ENCODE measurements around the gene ZSCAN22. TPM values are rescaled to one million over a fixed set of nuclear protein-coding genes. Genes with fewer than 3 reads are reported as not detected.

Gene ZSCAN22
- total RNA-seq, 1 experiment from 2014 or later = not detected

- Histone ChIP-seq H3K4me1 (replicated peaks; ENCODE audit: insufficient read depth) (peaks cover 6% of the 10 kb centered on the region), H4K20me1 (ENCODE audit: insufficient read depth) (no peaks in the 10 kb centered on the region), H3K27ac (no peak within 1 kb of the TSS), H2AFZ (peak within 1 kb of the TSS; percentile 94), H3K9me3 (ENCODE audit: insufficient read depth, low read depth) (no peaks in the 10 kb centered on the region), H3K36me3 (ENCODE audit: low read depth) (no peaks in the 10 kb centered on the region), H3K4me3 (peak within 1 kb of the TSS; percentile 94), H3K4me2 (peak within 1 kb of the TSS; percentile 97), H3K27me3 (ENCODE audit: insufficient read depth, low read depth) (no peaks in the 10 kb centered on the region), H3F3A (ENCODE audit: insufficient read depth, low read depth) (no peaks in the 10 kb centered on the region; the same call in 1 of the 2 replicates), H3K79me2 (ENCODE audit: low read depth) (peaks cover 18% of the 10 kb centered on the region), H3K9me2 (ENCODE audit: insufficient read depth) (no peaks in the 10 kb centered on the region)
- ChIA-PET CTCF (no interaction called here), POLR2A (ENCODE audit: unreplicated experiment) (interaction anchor here (0.5 to 1.0 kb wide), 5 partner anchors 22 to 559 kb away, joined by 3 to 20 read pairs (median 4); partner anchors contain the start of genes ZNF776 and ZSCAN22)
- no peak for TF ChIP-seq CTCF (conservative IDR thresholded peaks at IDR 0.05)
- TF ChIP-seq EZH2 (IDR thresholded peaks at IDR 0.05; ENCODE audit: low read depth) = no peak
- BruUV-seq (replicated peaks) = no TSS peak
- DNase-seq = peak; percentile 87 to 91
- intact Hi-C loops (cut with micrococcal nuclease; ENCODE audit: unreplicated experiment) = loop anchor here (1.0 to 2.0 kb wide), 3 partner anchors 22 to 746 kb away; partner anchors contain the start of genes ZNF550, ZNF8 and ZSCAN22
These were observed 21.5 kb upstream of the ZSCAN22 start, which contains the start of gene ERVK3-1 for GRCh38 chr19:58305065-58305931. Gene ERVK3-1 (plus strand): TSS chr19:58305377. CDS start chr19:58312169, 6,792 bp downstream.

GRCh38 chr19:58305932-58306323 lies 20.9 kb upstream of the ZSCAN22 start:
- Histone ChIP-seq H3K9me2 (ENCODE audit: insufficient read depth) (no peaks in the 10 kb centered on the region), H3F3A (ENCODE audit: insufficient read depth, low read depth) (no peaks in the 10 kb centered on the region; the same call in 1 of the 2 replicates), H3K79me2 (ENCODE audit: low read depth) (peaks cover 18% of the 10 kb centered on the region), H2AFZ (peak overlapping the region; percentile 94), H3K4me3 (peak overlapping the region; percentile 94), H3K4me2 (peak overlapping the region; percentile 97), H3K27ac (no peak overlapping the region), H3K36me3 (ENCODE audit: low read depth) (no peaks in the 10 kb centered on the region), H4K20me1 (ENCODE audit: insufficient read depth) (no peaks in the 10 kb centered on the region), H3K27me3 (ENCODE audit: insufficient read depth, low read depth) (no peaks in the 10 kb centered on the region), H3K4me1 (replicated peaks; ENCODE audit: insufficient read depth) (peaks cover 6% of the 10 kb centered on the region), H3K9me3 (ENCODE audit: insufficient read depth, low read depth) (no peaks in the 10 kb centered on the region)
- TF ChIP-seq EZH2 (IDR thresholded peaks at IDR 0.05; ENCODE audit: low read depth) = no peak
- no peak for TF ChIP-seq CTCF (conservative IDR thresholded peaks at IDR 0.05)
- ChIA-PET CTCF (no interaction called here), POLR2A (ENCODE audit: unreplicated experiment) (no interaction called here)
- intact Hi-C loops (cut with micrococcal nuclease; ENCODE audit: unreplicated experiment) = loop anchor here (1.0 to 2.0 kb wide), 3 partner anchors 21 to 747 kb away; partner anchors contain the start of genes ZNF550, ZNF8 and ZSCAN22
- DNase-seq = peak in 1 of 2 experiments; percentile 6
- BruUV-seq (replicated peaks) = no TSS peak

GRCh38 chr19:58307736-58308135 lies 19.1 kb upstream of the ZSCAN22 start:
- ChIA-PET POLR2A (ENCODE audit: unreplicated experiment) (no interaction called here), CTCF (no interaction called here)
- intact Hi-C loops (cut with micrococcal nuclease; ENCODE audit: unreplicated experiment) = no loop called here
- Histone ChIP-seq H3K27me3 (ENCODE audit: insufficient read depth, low read depth) (no peaks in the 10 kb centered on the region), H3K4me3 (no peak overlapping the region), H3K4me1 (replicated peaks; ENCODE audit: insufficient read depth) (peaks cover 6% of the 10 kb centered on the region), H3K9me3 (ENCODE audit: insufficient read depth, low read depth) (no peaks in the 10 kb centered on the region), H3K9me2 (ENCODE audit: insufficient read depth) (no peaks in the 10 kb centered on the region), H4K20me1 (ENCODE audit: insufficient read depth) (no peaks in the 10 kb centered on the region), H2AFZ (no peak overlapping the region), H3K27ac (no peak overlapping the region), H3F3A (ENCODE audit: insufficient read depth, low read depth) (no peaks in the 10 kb centered on the region; the same call in 1 of the 2 replicates), H3K79me2 (ENCODE audit: low read depth) (peaks cover 18% of the 10 kb centered on the region), H3K4me2 (no peak overlapping the region), H3K36me3 (ENCODE audit: low read depth) (0 out of 2 replicates have a peak, but pooled peaks cover 6% of the 10 kb centered on the region)
- no peak for DNase-seq
- BruUV-seq (replicated peaks) = no TSS peak
- no peak for TF ChIP-seq CTCF (conservative IDR thresholded peaks at IDR 0.05)
- TF ChIP-seq EZH2 (IDR thresholded peaks at IDR 0.05; ENCODE audit: low read depth) = no peak

All from PC-9 (cell line).